GM12873 (cell line): ENCODE results near the gene NUTM1.

Experiments
- TF ChIP-seq, protein P1 (sequence below): IDR thresholded peaks from 2 replicates; pipeline ENCODE4 v1.5.1; 2012; ENCODE audit warnings: low read depth, mild to moderate bottlenecking, moderate library complexity, low read length, control low read depth; ENCODE audit not compliant: insufficient read depth; ENCODE audit errors: missing control alignments

The NUTM1 gene

DNA sequence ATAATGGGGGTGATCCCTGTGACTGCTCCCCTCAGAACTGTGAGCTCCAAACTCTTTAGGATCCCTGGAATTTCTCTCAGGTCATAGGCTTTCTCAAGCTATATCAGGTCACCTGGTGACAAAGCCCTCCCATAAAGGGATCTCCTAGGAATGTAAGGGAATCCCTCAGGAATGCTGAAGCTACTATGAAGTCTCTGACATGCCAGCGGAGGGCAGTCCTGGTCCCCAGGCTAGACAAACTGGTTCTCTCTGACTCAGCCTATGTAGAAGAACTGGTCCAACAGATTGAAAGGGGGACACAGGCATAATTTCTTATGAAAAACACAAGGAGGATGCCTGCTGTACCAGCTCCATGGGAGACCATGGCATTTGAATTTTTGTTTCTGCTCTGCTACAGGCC, 17.2 kb downstream of the NUTM1 start:
- TF ChIP-seq, protein P1, sequence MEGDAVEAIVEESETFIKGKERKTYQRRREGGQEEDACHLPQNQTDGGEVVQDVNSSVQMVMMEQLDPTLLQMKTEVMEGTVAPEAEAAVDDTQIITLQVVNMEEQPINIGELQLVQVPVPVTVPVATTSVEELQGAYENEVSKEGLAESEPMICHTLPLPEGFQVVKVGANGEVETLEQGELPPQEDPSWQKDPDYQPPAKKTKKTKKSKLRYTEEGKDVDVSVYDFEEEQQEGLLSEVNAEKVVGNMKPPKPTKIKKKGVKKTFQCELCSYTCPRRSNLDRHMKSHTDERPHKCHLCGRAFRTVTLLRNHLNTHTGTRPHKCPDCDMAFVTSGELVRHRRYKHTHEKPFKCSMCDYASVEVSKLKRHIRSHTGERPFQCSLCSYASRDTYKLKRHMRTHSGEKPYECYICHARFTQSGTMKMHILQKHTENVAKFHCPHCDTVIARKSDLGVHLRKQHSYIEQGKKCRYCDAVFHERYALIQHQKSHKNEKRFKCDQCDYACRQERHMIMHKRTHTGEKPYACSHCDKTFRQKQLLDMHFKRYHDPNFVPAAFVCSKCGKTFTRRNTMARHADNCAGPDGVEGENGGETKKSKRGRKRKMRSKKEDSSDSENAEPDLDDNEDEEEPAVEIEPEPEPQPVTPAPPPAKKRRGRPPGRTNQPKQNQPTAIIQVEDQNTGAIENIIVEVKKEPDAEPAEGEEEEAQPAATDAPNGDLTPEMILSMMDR = no peak

DNA sequence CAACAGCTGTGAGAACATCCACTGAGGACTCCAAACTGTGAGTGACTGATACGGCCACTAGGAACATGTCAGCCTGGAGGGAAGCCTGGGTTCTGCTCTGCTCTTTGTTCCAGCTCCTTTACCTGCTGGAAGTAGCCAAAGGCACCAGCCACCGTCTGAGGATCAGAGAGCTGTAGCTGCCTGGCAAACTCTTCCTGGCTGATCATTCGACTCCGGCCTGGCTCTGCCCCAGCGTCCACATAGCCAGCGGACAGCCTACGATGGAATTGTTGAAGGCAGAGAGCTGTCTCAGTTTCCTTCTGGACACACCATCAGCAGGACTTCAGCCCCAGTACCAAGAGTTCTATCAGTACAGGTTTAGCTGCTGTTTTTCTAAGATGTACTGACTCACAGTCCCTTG, 18.2 kb downstream of the NUTM1 start:
- TF ChIP-seq, protein P1 = no peak

DNA sequence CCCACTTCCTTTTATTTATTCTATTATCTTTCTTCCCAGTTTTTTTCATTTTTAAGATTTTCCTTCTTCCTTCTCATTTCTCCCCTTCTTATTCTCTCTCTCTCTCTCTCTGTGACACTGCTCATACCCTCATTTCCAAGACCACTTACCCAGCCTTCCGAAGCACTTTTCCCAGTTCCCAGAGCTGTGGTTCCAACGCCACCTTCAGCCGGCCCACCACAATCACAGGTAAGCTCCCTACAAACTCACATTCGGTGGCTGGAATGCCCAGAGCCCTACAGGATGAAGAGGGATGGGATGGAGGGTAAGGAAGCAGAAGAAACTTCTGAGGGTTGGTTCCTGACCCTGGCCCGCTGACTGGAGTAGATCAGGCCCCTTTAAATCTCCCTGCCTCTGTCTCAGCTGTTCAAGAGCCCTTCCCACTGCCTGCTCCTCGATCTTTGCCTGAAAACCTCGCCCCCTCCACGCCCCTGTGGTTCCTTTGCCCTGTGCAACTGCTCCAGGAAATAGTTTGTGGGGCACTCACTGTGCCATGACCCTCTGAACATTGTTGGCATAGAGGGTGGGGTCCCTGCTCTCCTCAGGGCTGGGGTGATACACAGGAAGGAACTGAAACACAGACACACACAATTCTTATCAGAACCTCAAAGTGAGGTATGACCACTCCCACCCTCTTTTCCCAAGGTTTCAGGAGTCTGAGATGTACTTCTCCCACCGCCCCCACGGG, 19.1 kb downstream of the NUTM1 start:
- TF ChIP-seq, protein P1 = no peak

DNA sequence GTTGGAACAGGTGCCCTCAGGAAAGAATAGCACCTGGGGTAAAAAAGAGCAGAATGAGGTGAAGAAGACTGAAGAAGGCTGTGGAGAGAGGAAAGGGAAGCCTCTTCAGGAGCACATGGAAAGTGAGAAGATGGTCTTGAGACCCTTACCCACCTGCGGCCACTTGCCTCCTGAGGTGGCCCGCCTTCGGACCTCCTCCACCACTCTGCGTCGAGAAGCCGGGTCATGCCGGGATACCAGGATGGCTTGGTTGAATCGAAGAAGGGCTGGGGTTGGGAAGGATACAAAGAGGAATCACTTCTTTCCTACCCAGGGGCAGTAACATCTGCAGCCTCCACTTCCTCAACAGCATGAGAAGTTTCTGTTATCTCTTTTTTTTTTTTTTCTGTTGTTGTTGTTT, 20.9 kb downstream of the NUTM1 start:
- TF ChIP-seq, protein P1 = no peak

DNA sequence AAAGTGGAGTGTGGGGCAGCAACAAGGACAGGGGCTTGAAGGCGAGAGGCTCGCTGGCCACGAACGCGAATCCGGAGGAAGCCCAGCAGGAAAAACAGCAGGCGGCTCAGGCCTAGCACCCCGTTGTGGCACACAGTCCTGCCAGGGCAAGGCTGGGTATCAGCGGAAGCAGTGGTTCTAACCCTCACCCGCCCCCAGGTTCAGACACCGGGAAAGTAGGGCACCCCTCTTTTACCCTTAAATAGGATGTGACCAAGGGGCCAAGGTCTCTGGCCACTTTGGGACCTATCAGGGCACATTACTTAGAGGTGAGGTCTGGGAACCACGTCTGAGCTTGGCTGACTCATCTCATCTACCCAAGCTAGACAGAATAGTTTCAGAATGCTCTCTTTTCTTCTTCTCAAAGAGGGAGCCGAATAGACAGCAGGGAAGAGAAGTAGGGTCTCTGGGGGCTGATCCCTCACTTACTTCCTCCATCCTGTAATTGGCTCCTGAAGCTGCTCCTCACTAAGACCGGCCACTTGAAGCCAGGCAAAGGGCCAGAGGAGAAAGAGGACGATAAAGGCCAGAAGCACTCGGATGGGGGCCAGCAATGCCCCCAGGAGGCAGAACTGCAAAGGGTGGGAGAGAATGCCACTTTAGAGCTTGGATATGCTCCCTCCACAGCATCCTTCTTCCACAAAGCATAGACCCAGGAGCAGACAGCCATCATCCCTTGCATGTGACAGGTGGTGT, 22.1 kb downstream of the NUTM1 start:
- TF ChIP-seq, protein P1 = no peak

DNA sequence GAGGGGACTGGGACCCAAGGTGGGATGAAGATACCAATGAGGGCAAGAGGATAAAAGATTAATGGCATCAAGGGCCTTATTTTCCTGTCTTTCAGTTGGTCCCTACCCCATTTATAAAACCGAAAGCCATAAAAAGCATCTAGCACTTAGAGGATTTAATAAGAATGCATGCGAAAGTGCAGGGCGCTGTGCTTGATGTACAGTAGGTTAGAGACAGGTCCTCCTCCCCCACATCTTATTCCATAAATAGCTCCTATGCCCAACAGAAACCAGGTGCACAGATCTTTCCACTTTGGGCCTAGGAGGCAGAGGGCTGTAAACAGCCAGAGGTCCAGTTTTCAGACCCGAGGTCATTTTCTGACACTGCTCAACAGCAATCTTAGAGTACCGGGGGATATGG, 22.7 kb downstream of the NUTM1 start:
- TF ChIP-seq, protein P1 = no peak

DNA sequence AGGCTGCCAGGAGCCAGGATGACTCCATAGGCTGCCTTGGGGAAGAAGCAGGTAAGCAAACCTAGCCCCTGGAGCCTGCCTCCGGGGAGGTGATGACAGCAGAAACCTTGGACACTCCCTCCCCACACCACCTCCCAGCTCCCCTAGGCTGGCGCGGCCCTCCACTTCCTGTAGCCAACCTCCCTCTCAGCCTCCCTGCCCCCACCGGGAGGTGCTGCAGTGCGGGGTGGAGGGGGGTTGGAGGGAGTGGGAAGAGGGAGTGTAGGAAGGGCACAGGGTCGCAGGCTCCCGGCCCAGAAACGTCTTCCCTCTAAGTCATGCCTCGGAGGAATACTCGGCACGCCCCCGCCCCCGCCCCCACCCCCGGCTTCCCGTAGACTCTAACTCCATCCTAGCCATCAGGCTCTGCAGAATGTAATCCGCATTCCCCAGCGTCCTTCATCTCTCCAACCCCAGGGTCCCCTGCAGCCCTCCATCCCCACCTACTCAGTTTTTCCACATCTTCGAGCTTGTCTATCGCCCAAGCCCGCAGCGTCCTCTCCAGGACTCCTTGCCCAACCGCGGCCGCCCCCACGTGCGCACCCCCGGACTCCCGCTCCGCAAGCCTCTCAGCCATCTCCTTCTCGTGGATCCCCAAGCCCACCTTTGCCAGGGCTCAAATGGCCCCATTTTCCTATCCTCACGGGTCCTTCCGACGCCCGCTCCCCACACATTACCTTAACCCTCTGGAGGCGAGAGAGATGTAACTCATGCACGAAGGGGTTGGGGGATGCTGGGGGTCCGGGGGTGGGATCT, 23.4 kb downstream of the NUTM1 start:
- TF ChIP-seq, protein P1 = no peak
